SK-N-MC (cell line): ENCODE measurements around the gene SYNGR1.

Experiments
- EZH2 ChIP-seq: fragments of 200-600 bp; sonication (generic); IDR thresholded peaks from one replicate; pipeline ENCODE4 v1.6.1; 2017; ENCODE audit warnings: antibody characterized with exemption
- FOXP2 ChIP-seq: optimal IDR thresholded peaks from 2 replicates; pipeline ENCODE3; 2011; ENCODE audit warnings: mild to moderate bottlenecking, moderate library complexity; ENCODE audit not compliant: insufficient read depth; ENCODE audit errors: extremely low read length, control extremely low read depth
- POLR2AphosphoS5 ChIP-seq: IDR thresholded peaks from 2 replicates; pipeline ENCODE4 v1.6.1; 2012; ENCODE audit warnings: mild to moderate bottlenecking, low read depth, low read length, borderline replicate concordance

DNA sequence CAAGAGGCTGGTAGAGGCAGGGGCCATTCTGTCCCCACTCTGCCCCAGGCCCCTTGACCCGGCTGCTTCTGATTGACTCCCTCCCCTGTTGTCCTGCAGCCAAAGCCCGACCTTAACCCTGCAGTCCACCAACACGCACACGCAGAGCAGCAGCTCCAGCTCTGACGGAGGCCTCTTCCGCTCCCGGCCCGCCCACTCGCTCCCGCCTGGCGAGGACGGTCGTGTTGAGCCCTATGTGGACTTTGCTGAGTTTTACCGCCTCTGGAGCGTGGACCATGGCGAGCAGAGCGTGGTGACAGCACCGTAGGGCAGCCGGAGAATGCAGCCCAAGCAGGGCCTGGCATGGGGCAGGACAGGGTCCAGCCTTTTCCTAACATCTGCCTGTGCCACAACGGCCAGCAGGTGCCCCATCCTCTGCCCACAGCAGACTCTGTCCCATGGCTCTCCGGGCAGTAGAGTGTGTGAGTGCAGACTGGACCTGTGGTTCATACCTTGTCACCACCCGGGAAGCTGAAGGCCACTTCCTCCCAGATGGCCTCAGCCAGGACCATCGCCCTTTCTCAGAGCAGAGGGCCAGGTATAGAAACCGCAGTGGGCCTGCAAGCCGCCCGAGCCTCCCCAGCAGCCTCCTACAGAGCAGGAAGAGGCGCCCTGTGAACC is 80.3 kb downstream of the SYNGR1 start:
- TF ChIP-seq EZH2 = no peak
- TF ChIP-seq POLR2AphosphoS5 = no peak
- no peak for TF ChIP-seq FOXP2
